Natural killer cell (primary cell): ENCODE measurements around the gene FIGLA. TPM values are rescaled to one million over a fixed set of nuclear protein-coding genes. Genes with fewer than 3 reads are reported as not detected.

Experiments used
- ATAC-seq, 3 donors: fragments of 150-1000 bp in 2 of 3; fragments of 200-7000 bp in 1 of 3; cut with Tn5 transposase; 1 replicate in 1 of 3; 2 replicates in 2 of 3; pipeline ENCODE4 v1.10.0; 2021; ENCODE audit warnings: mild to moderate bottlenecking in 2 of 3, moderate library complexity in 2 of 3
- DNase-seq, 2 donors: peaks; one replicate each; pipeline versions ENCODE4 v3.0.0 to v3.0.0-alpha.2; 2013 to 2021; ENCODE audit warnings: mixed read lengths in 1 of 2
- H3K27ac ChIP-seq: one replicate; pipeline ENCODE4 v1.5.1; 2013; ENCODE audit warnings: mild to moderate bottlenecking, low read length
- H3K27me3 ChIP-seq: one replicate; pipeline ENCODE4 v1.6.1; 2013; ENCODE audit warnings: low read length; ENCODE audit not compliant: control insufficient read depth, insufficient read depth
- H3K36me3 ChIP-seq: one replicate; pipeline ENCODE4 v1.6.1; 2013; ENCODE audit warnings: low read length; ENCODE audit not compliant: control insufficient read depth, insufficient read depth
- H3K4me1 ChIP-seq: one replicate; pipeline ENCODE4 v1.6.1; 2013; ENCODE audit warnings: low read length; ENCODE audit not compliant: control insufficient read depth, insufficient read depth
- H3K4me3 ChIP-seq: one replicate; pipeline ENCODE4 v1.5.1; 2013; ENCODE audit warnings: low read length
- H3K9me3 ChIP-seq: one replicate; pipeline ENCODE4 v1.6.1; 2013; ENCODE audit warnings: low read length; ENCODE audit not compliant: control insufficient read depth, insufficient read depth
- H3K27ac Mint-ChIP-seq, 2 donors: one replicate each; pipeline ENCODE4 v1.8.0; 2022; ENCODE audit warnings: mild to moderate bottlenecking in 2 of 2, mixed read lengths in 2 of 2, moderate library complexity in 1 of 2
- H3K27me3 Mint-ChIP-seq, 2 donors: one replicate each; pipeline ENCODE4 v1.8.0; 2022; ENCODE audit warnings: low read depth in 2 of 2, mixed read lengths in 2 of 2
- H3K36me3 Mint-ChIP-seq: one replicate; pipeline ENCODE4 v1.8.0; 2022; ENCODE audit warnings: mixed read lengths
- H3K4me1 Mint-ChIP-seq, 2 donors: one replicate each; pipeline ENCODE4 v1.8.0; 2022; ENCODE audit warnings: mixed read lengths in 2 of 2
- H3K4me3 Mint-ChIP-seq: one replicate; pipeline ENCODE4 v1.8.0; 2022; ENCODE audit warnings: mild to moderate bottlenecking, moderate library complexity, mixed read lengths
- H3K9me3 Mint-ChIP-seq, 2 donors: one replicate each; pipeline ENCODE4 v1.8.0; 2022; ENCODE audit warnings: mixed read lengths in 2 of 2
- CTCF ChIP-seq: fragments of 200-600 bp; IDR thresholded peaks from one replicate; pipeline ENCODE4 v1.8.0; 2022; ENCODE audit warnings: antibody characterized with exemption
- WGBS: methylation state at CpG from one replicate; pipeline ENCODE4 v1.1.7; 2013; ENCODE audit warnings: missing lambda C conversion rate; ENCODE audit not compliant: insufficient coverage; 5-methylcytosine and 5-hydroxymethylcytosine counted together
- intact Hi-C: fragments of 100-400 bp; cut with micrococcal nuclease; formaldehyde crosslinking; loops from one replicate; pipeline ENCODE4 v1.14.2; 2022
- total RNA-seq, 4 donors: library from RNA; stranded (reverse); fragments of 120-200 nt in 1 of 4; gene quantifications; one replicate each; pipeline versions ENCODE4 v1.2.3 to v1.2.4, GENCODE V29; 2013 to 2022

FIGLA gene
- total RNA-seq, 3 donors from 2014 or later (not counting 1 experiment from before 2014, with no cell fraction given), result not detected

GRCh38 chr2:70767079-70767698 is 23.3 kb downstream of the FIGLA start:
- intact Hi-C loops, result no loop called here
- peak overlapping the region; percentile 74 for H3K4me3 Mint-ChIP-seq
- no peaks in the 10 kb centered on the region for H3K36me3 Mint-ChIP-seq
- no peak overlapping the region for H3K27ac Mint-ChIP-seq
- peak in 1 of 3 donors; percentile 16 for ATAC-seq
- Histone ChIP-seq H3K27me3 (peaks cover 23% of the 10 kb centered on the region), H3K4me3 (peak overlapping the region; percentile 34), H3K4me1 (peaks cover 14% of the 10 kb centered on the region), H3K36me3 (no peaks in the 10 kb centered on the region), H3K9me3 (no peaks in the 10 kb centered on the region), H3K27ac (no peak overlapping the region)
- H3K27me3 Mint-ChIP-seq, result peaks cover 48 to 58% of the 10 kb centered on the region in 2 donors
- H3K4me1 Mint-ChIP-seq, result peaks cover 19 to 22% of the 10 kb centered on the region in 2 donors
- TF ChIP-seq CTCF, result no peak
- WGBS, result 2% methylated on average over 51 of the region's 51 CpGs
- no peaks in the 10 kb centered on the region for H3K9me3 Mint-ChIP-seq
- peak; percentile 15 to 28 for DNase-seq

GRCh38 chr2:70766357-70767078 is 23.9 kb downstream of the FIGLA start:
- no peaks in the 10 kb centered on the region for H3K9me3 Mint-ChIP-seq
- peak overlapping the region; percentile 14 for H3K4me3 ChIP-seq
- H3K36me3 ChIP-seq, result no peaks in the 10 kb centered on the region
- H3K36me3 Mint-ChIP-seq, result no peaks in the 10 kb centered on the region
- ATAC-seq (no peak), DNase-seq (no peak)
- H3K4me1 ChIP-seq, result peaks cover 14% of the 10 kb centered on the region
- H3K27me3 Mint-ChIP-seq, result peaks cover 53 to 61% of the 10 kb centered on the region in 2 donors
- no peak overlapping the region for H3K27ac ChIP-seq
- H3K27me3 ChIP-seq, result peaks cover 23% of the 10 kb centered on the region
- no peaks in the 10 kb centered on the region for H3K9me3 ChIP-seq
- TF ChIP-seq CTCF, result no peak
- H3K27ac Mint-ChIP-seq, result no peak overlapping the region
- H3K4me3 Mint-ChIP-seq, result peak overlapping the region; percentile 74
- intact Hi-C loops, result no loop called here
- WGBS, result 11% methylated on average over 6 of the region's 7 CpGs
- peaks cover 19 to 22% of the 10 kb centered on the region in 2 donors for H3K4me1 Mint-ChIP-seq

GRCh38 chr2:70765507-70765906 is 24.9 kb downstream of the FIGLA start:
- ATAC-seq, result no peak

More at GRCh38 chr2:70765507-70765906, 24.9 kb downstream of the FIGLA start:
- no peaks in the 10 kb centered on the region for H3K9me3 Mint-ChIP-seq
- no peaks in the 10 kb centered on the region for H3K36me3 Mint-ChIP-seq
- H3K27me3 Mint-ChIP-seq, result peaks cover 51 to 59% of the 10 kb centered on the region in 2 donors
- H3K4me3 Mint-ChIP-seq, result no peak overlapping the region
- no peak for TF ChIP-seq CTCF
- no peak for DNase-seq
- H3K4me1 ChIP-seq, result peaks cover 14% of the 10 kb centered on the region
- no peaks in the 10 kb centered on the region for H3K36me3 ChIP-seq
- H3K4me3 ChIP-seq, result no peak overlapping the region
- H3K27ac ChIP-seq, result no peak overlapping the region
- H3K27ac Mint-ChIP-seq, result no peak overlapping the region
- intact Hi-C loops, result no loop called here
- H3K27me3 ChIP-seq, result peaks cover 23% of the 10 kb centered on the region
- peaks cover 19 to 22% of the 10 kb centered on the region in 2 donors for H3K4me1 Mint-ChIP-seq
- WGBS, result 83% methylated on average over 4 of the region's 7 CpGs
- no peaks in the 10 kb centered on the region for H3K9me3 ChIP-seq
